Activated naive CD8-positive, alpha-beta T cell treated with anti-CD3 and anti-CD28 coated beads, Interleukin-2, amount 10 ng/mL, durations not matched to agents 7 days and 5 days (primary cell): ENCODE data around the gene CCRL2. TPM values are rescaled to one million over a fixed set of nuclear protein-coding genes. Genes with fewer than 3 reads are reported as not detected.
"Not testable (repeated sequence)": the region's sequence is repeated elsewhere in the genome, so short reads cannot be mapped to it uniquely, and the experiment has no call there.

Experiments
- ATAC-seq: fragments of 150-1000 bp; cut with Tn5 transposase; one replicate; pipeline ENCODE4 v1.10.0; 2021; ENCODE audit warnings: low read depth, moderate library complexity
- POLR2A ChIA-PET: fragments of 350-600 bp; sonication (Branson Sonifier 250); formaldehyde crosslinking; loops from one replicate; lab custom pipeline; 2021; ENCODE audit warnings: antibody characterized with exemption; lab: Charles Lee
- DNase-seq: peaks from one replicate; pipeline ENCODE4 v3.0.0; 2021
- H3K27ac Mint-ChIP-seq: one replicate; pipeline ENCODE4 v1.8.0; 2022; ENCODE audit warnings: mild to moderate bottlenecking, mixed read lengths
- H3K27me3 Mint-ChIP-seq: one replicate; pipeline ENCODE4 v1.8.0; 2022; ENCODE audit warnings: mild to moderate bottlenecking, moderate library complexity, mixed read lengths
- H3K36me3 Mint-ChIP-seq: one replicate; pipeline ENCODE4 v1.8.0; 2021; ENCODE audit warnings: mild to moderate bottlenecking, mixed read lengths
- H3K4me1 Mint-ChIP-seq: one replicate; pipeline ENCODE4 v1.8.0; 2021; ENCODE audit warnings: mixed read lengths
- H3K4me3 Mint-ChIP-seq: one replicate; pipeline ENCODE4 v1.8.0; 2022; ENCODE audit warnings: mild to moderate bottlenecking, moderate library complexity, mixed read lengths
- H3K9me3 Mint-ChIP-seq: one replicate; pipeline ENCODE4 v1.8.0; 2021; ENCODE audit warnings: mixed read lengths
- total RNA-seq, 2 experiments: library from RNA; stranded (reverse); gene quantifications; one replicate each; pipeline ENCODE4 v1.2.3, GENCODE V29; 2021

CCRL2 gene
- total RNA-seq, 2 experiments from 2014 or later: 13.5 to 14.4 TPM

DNA sequence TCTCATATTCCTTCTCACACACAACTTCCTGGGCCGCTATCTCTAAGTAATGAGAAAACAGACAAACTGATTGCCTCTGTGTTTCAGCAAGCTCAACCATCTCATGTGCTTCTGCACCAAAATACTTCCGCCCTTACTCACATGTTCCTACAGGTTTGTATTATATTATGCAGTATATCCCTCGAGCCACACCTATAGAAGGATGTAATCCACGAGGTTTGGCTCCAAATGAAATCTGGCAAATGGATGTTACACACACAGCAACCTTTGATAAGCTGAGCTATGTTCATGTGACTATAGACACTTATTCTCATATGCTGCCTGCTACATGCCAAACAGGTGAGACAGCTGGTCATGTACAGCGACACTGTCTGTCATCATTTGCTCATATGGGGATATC is 22.6 kb downstream of the CCRL2 start:
- Mint-ChIP-seq H3K4me1 (peaks cover 25% of the 10 kb centered on the region), H3K27ac (no peak overlapping the region), H3K9me3 (peaks cover 7% of the 10 kb centered on the region), H3K27me3 (peaks cover 3% of the 10 kb centered on the region), H3K36me3 (peaks cover 4% of the 10 kb centered on the region), H3K4me3 (no peak overlapping the region)
- no peak for ATAC-seq
- POLR2A ChIA-PET: no interaction called here
- no peak for DNase-seq

DNA sequence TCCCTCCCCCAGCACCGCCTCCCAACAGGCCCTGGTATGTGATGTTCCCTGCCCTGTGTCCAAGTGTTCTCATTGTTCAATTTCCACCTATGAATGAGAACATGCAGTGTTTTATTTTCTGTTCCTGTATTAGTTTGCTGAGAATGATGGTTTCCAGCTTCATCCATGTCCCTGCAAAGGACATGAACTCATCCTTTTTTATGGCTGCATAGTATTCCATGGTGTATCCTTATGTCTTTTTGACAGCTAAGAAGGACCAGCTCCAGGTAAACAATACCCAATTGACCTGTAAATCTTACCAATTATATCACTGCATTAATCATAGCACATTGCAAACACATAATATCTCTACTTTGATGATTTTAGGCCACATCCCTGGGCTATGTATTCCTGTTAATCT is 23.8 kb downstream of the CCRL2 start:
- H3K9me3 Mint-ChIP-seq, DNase-seq, ATAC-seq, H3K27me3 Mint-ChIP-seq, H3K36me3 Mint-ChIP-seq, H3K27ac Mint-ChIP-seq, H3K4me3 Mint-ChIP-seq, POLR2A ChIA-PET: not testable (repeated sequence)
- peaks cover 32% of the 10 kb centered on the region for H3K4me1 Mint-ChIP-seq

GRCh38 chr3:46431905-46432304 is 24.8 kb downstream of the CCRL2 start:
- H3K27ac Mint-ChIP-seq, H3K36me3 Mint-ChIP-seq, POLR2A ChIA-PET, DNase-seq, ATAC-seq, H3K9me3 Mint-ChIP-seq, H3K27me3 Mint-ChIP-seq, H3K4me3 Mint-ChIP-seq: not testable (repeated sequence)
- peaks cover 23% of the 10 kb centered on the region for H3K4me1 Mint-ChIP-seq

- H3K36me3 Mint-ChIP-seq, POLR2A ChIA-PET, DNase-seq, H3K27ac Mint-ChIP-seq, H3K9me3 Mint-ChIP-seq, H3K4me3 Mint-ChIP-seq, ATAC-seq, H3K27me3 Mint-ChIP-seq: not testable (repeated sequence)
- H3K4me1 Mint-ChIP-seq: peaks cover 14% of the 10 kb centered on the region
These were observed 26.1 kb downstream of the CCRL2 start for GRCh38 chr3:46433118-46433517.

DNA sequence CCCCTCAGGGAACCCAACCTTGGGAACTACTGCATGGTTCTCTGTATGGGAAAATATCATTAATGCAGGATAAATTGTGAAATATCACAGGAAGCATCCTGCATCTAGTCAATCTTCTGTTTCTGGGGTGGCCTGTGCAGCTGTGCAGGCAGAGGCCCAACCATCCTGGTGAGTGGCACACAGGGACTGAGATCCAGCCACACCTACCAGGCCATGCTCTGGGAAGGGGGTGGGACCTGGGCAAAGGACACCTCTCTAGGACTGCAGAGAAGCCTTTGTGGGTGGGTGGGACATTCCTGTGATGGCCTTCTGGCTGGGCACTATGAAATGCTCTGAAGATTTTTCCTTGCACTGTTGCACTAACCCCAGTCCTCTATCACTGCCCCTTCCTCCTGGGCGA is 26.8 kb downstream of the CCRL2 start:
- POLR2A ChIA-PET: no interaction called here
- Mint-ChIP-seq H3K36me3 (peaks cover 4% of the 10 kb centered on the region), H3K9me3 (peaks cover 7% of the 10 kb centered on the region), H3K27ac (no peak overlapping the region), H3K4me3 (no peak overlapping the region), H3K27me3 (peaks cover 3% of the 10 kb centered on the region), H3K4me1 (peaks cover 15% of the 10 kb centered on the region)
- DNase-seq (no peak), ATAC-seq (no peak)

GRCh38 chr3:46435081-46435726 is 28.1 kb downstream of the CCRL2 start:
- Mint-ChIP-seq H3K27ac (no peak overlapping the region), H3K4me1 (peaks cover 19% of the 10 kb centered on the region), H3K9me3 (peaks cover 7% of the 10 kb centered on the region), H3K36me3 (peaks cover 4% of the 10 kb centered on the region), H3K4me3 (no peak overlapping the region), H3K27me3 (peaks cover 1% of the 10 kb centered on the region)
- ATAC-seq (no peak), DNase-seq (no peak)
- POLR2A ChIA-PET: no interaction called here

- Mint-ChIP-seq H3K27ac (no peak overlapping the region), H3K9me3 (no peaks in the 10 kb centered on the region), H3K4me3 (no peak overlapping the region), H3K27me3 (no peaks in the 10 kb centered on the region), H3K4me1 (peaks cover 33% of the 10 kb centered on the region), H3K36me3 (no peaks in the 10 kb centered on the region)
- ATAC-seq (no peak), DNase-seq (no peak)
- POLR2A ChIA-PET: no interaction called here
These were observed 31.8 kb downstream of the CCRL2 start for GRCh38 chr3:46438831-46439230.

- POLR2A ChIA-PET: no interaction called here
- Mint-ChIP-seq H3K4me1 (peaks cover 29% of the 10 kb centered on the region), H3K27me3 (no peaks in the 10 kb centered on the region), H3K4me3 (peak overlapping the region; percentile 3), H3K36me3 (no peaks in the 10 kb centered on the region), H3K9me3 (no peaks in the 10 kb centered on the region), H3K27ac (peak overlapping the region; percentile 7)
- DNase-seq: no peak
- ATAC-seq: peak; percentile 96
These were observed 33.7 kb downstream of the CCRL2 start for GRCh38 chr3:46440531-46441294.

DNA sequence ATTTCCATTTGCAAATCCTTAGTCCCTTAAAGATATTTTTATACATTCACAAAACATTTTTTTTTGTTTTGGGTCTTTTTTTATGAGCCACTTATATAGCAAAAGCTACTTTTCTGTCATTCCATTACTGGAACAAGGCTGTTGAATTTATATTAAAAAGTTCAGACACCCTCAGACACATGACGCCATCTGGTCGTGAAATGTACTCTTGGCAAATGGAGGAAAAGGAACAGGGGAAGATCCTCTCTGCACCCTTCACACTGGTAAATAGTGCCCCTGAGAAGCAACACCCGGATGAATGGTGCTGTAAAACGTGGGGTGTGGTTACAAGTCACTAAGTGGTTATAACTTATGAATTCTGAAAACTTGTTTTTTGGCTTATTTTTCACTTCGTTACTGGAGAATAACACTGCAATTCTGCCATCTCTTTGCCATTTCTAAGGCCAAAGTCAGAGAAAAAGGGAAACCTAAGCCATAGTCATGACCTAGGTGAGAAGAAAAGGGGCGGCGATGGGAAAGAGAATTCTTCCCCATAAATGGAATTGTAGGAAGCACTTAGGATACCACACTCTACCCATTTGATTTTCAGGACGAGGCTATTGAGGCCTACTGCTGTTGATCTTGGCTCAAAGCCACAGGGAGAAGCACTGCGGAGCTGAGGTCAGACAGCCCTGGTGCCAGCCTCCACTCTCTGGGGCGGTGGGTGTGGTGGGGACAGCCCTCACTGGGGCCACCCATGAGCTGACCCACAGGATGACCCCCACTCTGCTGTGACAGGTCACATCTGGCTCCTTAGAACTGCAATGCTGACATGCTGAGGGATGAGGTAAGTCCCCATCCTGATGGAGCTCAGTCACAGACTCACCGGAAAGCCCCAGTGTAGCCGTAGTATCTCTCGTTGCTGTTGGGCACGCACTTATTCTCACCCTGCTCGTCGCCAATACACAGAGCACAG is 35.8 kb downstream of the CCRL2 start:
- Mint-ChIP-seq H3K4me3 (no peak overlapping the region), H3K4me1 (peaks cover 29% of the 10 kb centered on the region), H3K36me3 (no peaks in the 10 kb centered on the region), H3K27ac (no peak overlapping the region), H3K9me3 (no peaks in the 10 kb centered on the region), H3K27me3 (peaks cover 5% of the 10 kb centered on the region)
- ATAC-seq (no peak), DNase-seq (no peak)
- POLR2A ChIA-PET: no interaction called here

DNA sequence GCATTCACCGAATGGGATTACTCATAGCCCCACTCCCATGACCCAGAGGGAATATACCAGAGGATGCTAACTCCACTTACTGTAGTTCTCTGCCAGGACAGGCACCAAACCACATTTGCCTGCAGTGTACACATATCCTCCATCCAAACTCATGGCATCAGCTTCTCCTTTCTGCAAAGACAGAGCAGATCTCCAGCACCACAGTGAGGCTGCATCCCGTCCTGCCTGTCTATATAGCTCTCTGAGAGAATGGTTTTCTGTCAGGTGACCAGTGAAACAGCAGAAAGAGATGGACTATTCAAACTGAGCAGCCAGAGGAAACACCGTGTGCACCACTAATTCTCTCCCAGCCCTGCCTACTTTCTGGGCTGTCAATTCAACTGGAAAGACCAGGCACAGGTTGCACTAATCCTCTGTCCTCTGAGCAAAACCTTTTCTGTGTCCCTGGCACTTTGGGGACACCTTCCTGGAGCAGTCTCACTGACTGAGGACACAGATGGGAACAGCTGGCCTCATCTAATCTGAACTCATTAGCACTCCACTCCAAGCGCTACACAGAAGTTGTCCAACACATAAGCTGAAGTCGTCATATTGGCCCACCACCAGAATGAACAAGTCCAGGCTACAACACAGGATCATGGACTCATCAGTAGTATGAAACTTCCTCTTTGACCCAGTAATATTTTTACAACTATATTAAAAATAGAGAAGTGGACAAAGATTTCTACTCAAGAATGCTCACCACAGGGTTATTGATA is 40.3 kb downstream of the CCRL2 start:
- H3K9me3 Mint-ChIP-seq: no peaks in the 10 kb centered on the region
- H3K27me3 Mint-ChIP-seq: peaks cover 15% of the 10 kb centered on the region
- peaks cover 5% of the 10 kb centered on the region for H3K4me1 Mint-ChIP-seq
- no peak overlapping the region for H3K27ac Mint-ChIP-seq
- DNase-seq (no peak), ATAC-seq (no peak)
- no peak overlapping the region for H3K4me3 Mint-ChIP-seq
- H3K36me3 Mint-ChIP-seq: no peaks in the 10 kb centered on the region
- POLR2A ChIA-PET: no interaction called here

DNA sequence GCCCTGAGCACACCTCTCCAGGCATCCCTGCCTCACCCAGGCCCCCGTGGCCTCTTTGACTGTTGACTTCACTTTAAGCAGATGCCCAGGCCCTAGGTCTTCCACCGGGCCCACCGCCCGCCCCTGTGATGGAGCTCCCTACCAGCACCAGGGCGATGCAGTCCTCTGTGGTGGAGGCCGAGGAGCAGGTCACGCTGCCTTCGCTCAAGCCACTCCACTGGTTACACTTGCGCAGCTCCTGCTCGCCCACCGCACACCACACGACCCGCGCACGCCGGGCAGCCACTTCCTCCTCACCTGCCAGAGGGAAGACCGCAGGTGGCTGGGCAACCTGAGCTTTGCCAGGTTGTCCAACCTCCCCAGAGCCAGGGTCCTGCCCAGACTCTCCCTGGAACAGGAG is 41.7 kb downstream of the CCRL2 start:
- Mint-ChIP-seq H3K36me3 (no peaks in the 10 kb centered on the region), H3K4me3 (no peak overlapping the region), H3K27ac (no peak overlapping the region), H3K27me3 (peaks cover 26% of the 10 kb centered on the region), H3K9me3 (no peaks in the 10 kb centered on the region), H3K4me1 (peaks cover 5% of the 10 kb centered on the region)
- POLR2A ChIA-PET: no interaction called here
- DNase-seq (no peak), ATAC-seq (no peak)

GRCh38 chr3:46449755-46450552 is 42.9 kb downstream of the CCRL2 start:
- H3K9me3 Mint-ChIP-seq: no peaks in the 10 kb centered on the region
- peaks cover 26% of the 10 kb centered on the region for H3K27me3 Mint-ChIP-seq
- no peak for ATAC-seq
- no peaks in the 10 kb centered on the region for H3K4me1 Mint-ChIP-seq
- POLR2A ChIA-PET: no interaction called here
- H3K27ac Mint-ChIP-seq: no peak overlapping the region
- no peak overlapping the region for H3K4me3 Mint-ChIP-seq
- DNase-seq: no peak
- H3K36me3 Mint-ChIP-seq: no peaks in the 10 kb centered on the region
